ENCODE results near the gene C11orf91. TPM values are rescaled to one million over a fixed set of nuclear protein-coding genes. Genes with fewer than 3 reads are reported as not detected.

C11orf91 gene
- total RNA-seq, result 1.4 and 2.1 TPM in 2 replicates
- 0.21 and 0.94 TPM in 2 replicates for polyA plus RNA-seq
- 0.12 TPM in 1 of 2 replicates, not detected in the other for polyA plus RNA-seq (2011; cell fraction: cytosol; rRNA removed)
- 0.36 and 0.84 TPM in 2 replicates for polyA plus RNA-seq (2011; cell fraction: nucleus; rRNA removed)
- 0.48 and 0.59 TPM in 2 replicates for polyA plus RNA-seq (2012)
- polyA minus RNA-seq, result not detected in 2 replicates
- polyA minus RNA-seq (2011; cell fraction: cytosol; rRNA and poly(A)+ RNA removed), result not detected
- 2.5 and 9.7 TPM in 2 replicates for polyA minus RNA-seq (2011; cell fraction: nucleus; rRNA and poly(A)+ RNA removed)
- percentile 41 among the genes with signal in this experiment for Bru-seq, nascent RNA
- BruChase-seq, experiment 1, labeled RNA remaining after a 6-hour chase, result percentile 57 among the genes with signal in this experiment
- percentile 43 among the genes with signal in this experiment for BruChase-seq, experiment 2, labeled RNA remaining after a 2-hour chase
- long read RNA-seq, partial matches to known transcripts, result 0 of 8 reads
- long read RNA-seq, other reads (novel, unspliced or antisense), result 8 of 8 reads

GRCh38 chr11:33700502-33701271 lies at the start of gene C11orf91:
Gene C11orf91 (minus strand): TSS chr11:33700826. CDS start chr11:33700740, 86 bp downstream.
- H4K20me1 ChIP-seq (replicated peaks; ENCODE audit: control insufficient read depth, extremely low read depth, insufficient read depth, low read length), result no peaks in the 10 kb centered on the region
- peak within 1 kb of the TSS; percentile 89 for H3K27ac ChIP-seq (ENCODE audit: insufficient read depth, low read depth, low read length)
- peak within 1 kb of the TSS; percentile 73 for H3K9ac ChIP-seq (replicated peaks; ENCODE audit: extremely low read depth, insufficient read depth, low read length)
- peaks cover 52% of the 10 kb centered on the region for H3K4me1 ChIP-seq (ENCODE audit: control insufficient read depth, extremely low read depth, insufficient read depth, low read length)
- H3K9me1 ChIP-seq (replicated peaks; ENCODE audit: control insufficient read depth, extremely low read depth, insufficient read depth, low read length), result no peaks in the 10 kb centered on the region
- intact Hi-C loops (cut with micrococcal nuclease), result loop anchor here (1.0 to 5.0 kb wide), 7 partner anchors 8 to 808 kb away; partner anchors contain the start of genes CAPRIN1 and QSER1
- FAIRE-seq, result peak; percentile 91
- no TSS peak for BruUV-seq (replicated peaks)
- H3K9me3 ChIP-seq (replicated peaks; ENCODE audit: control insufficient read depth, insufficient read depth, low read length), result no peaks in the 10 kb centered on the region
- peaks cover 6% of the 10 kb centered on the region for H3K79me2 ChIP-seq (ENCODE audit: control insufficient read depth, insufficient read depth, low read length)
- no peaks in the 10 kb centered on the region for H3K27me3 ChIP-seq (ENCODE audit: control insufficient read depth in 2 of 2, insufficient read depth in 2 of 2, low read length in 2 of 2)
- peak within 1 kb of the TSS; percentile 57 for H3K4me2 ChIP-seq (ENCODE audit: insufficient read depth, low read length)
- ChIA-PET CTCF (interaction anchor here (0.6 to 6.0 kb wide), 11 partner anchors 9 to 539 kb away, joined by 3 to 68 read pairs (median 5); partner anchors contain the start of genes CD59 and CSTF3), POLR2A (interaction anchor here (0.9 to 4.4 kb wide), 6 partner anchors 10 to 42 kb away, joined by 3 to 73 read pairs (median 4); no protein-coding TSS in a partner anchor)
- peak; percentile 98 for DNase-seq (ENCODE audit: low read depth, low spot score)
- no peak within 1 kb of the TSS for H2AFZ ChIP-seq (ENCODE audit: low read depth, low read length)
- peak within 1 kb of the TSS in 2 of 3 experiments; percentile 8 to 38 for H3K4me3 ChIP-seq (replicated peaks in 1 of 3; ENCODE audit: insufficient read depth in 1 of 3, low read depth in 1 of 3, low read length in 3 of 3)
- peaks cover 3 to 5% of the 10 kb centered on the region in 2 experiments for H3K36me3 ChIP-seq (ENCODE audit: control insufficient read depth in 2 of 2, extremely low read depth in 1 of 2, insufficient read depth in 2 of 2, low read length in 2 of 2)
- dilution Hi-C loops (cut with MboI; ENCODE audit: extremely low pct_ligation_motif_present, low sequenced_read_pairs), result no loop called here
- TF ChIP-seq JUN (IDR thresholded peaks at IDR 0.05; ENCODE audit: borderline replicate concordance, insufficient read depth, insufficient read length, low read depth) (no peak), POLR2A (IDR thresholded peaks at IDR 0.05; ENCODE audit: low read depth, low read length) (peak; percentile 88), POLR2AphosphoS5 (IDR thresholded peaks at IDR 0.05; ENCODE audit: insufficient read depth, low read depth, low read length) (peak; percentile 99)

- no peak overlapping the region for H2AFZ ChIP-seq (ENCODE audit: low read depth, low read length)
- no peak overlapping the region for H3K27ac ChIP-seq (ENCODE audit: insufficient read depth, low read depth, low read length)
- CTCF ChIA-PET, result interaction anchor here (0.7 kb wide), 1 partner anchor 394 kb away, joined by 3 read pairs; no protein-coding TSS in a partner anchor
- no TSS peak for BruUV-seq (replicated peaks)
- H3K4me2 ChIP-seq (ENCODE audit: insufficient read depth, low read length), result no peak overlapping the region
- POLR2A ChIA-PET, result no interaction called here
- H3K9me1 ChIP-seq (replicated peaks; ENCODE audit: control insufficient read depth, extremely low read depth, insufficient read depth, low read length), result no peaks in the 10 kb centered on the region
- TF ChIP-seq MYC (IDR thresholded peaks at IDR 0.05; ENCODE audit: low read depth, low read length), result no peak
- TF ChIP-seq POLR2AphosphoS5 (IDR thresholded peaks at IDR 0.05; ENCODE audit: insufficient read depth, low read depth, low read length), result no peak
- no peak for TF ChIP-seq CTCF (IDR thresholded peaks at IDR 0.05; ENCODE audit: extremely low read depth in 1 of 2, insufficient read depth in 1 of 2, low read depth in 1 of 2, low read length in 2 of 2)
- TF ChIP-seq EZH2 (IDR thresholded peaks at IDR 0.05; ENCODE audit: borderline replicate concordance, low read depth, low read length, severe bottlenecking), result no peak
- TF ChIP-seq FOS (IDR thresholded peaks at IDR 0.05; ENCODE audit: borderline replicate concordance, insufficient read depth, low read length), result no peak
- no peak for TF ChIP-seq MAX (IDR thresholded peaks at IDR 0.05; ENCODE audit: insufficient read depth, insufficient read length)
- no peak for TF ChIP-seq GATA2 (IDR thresholded peaks at IDR 0.05; ENCODE audit: insufficient read depth, insufficient read length, low read depth, low read length)
- TF ChIP-seq POLR2A (IDR thresholded peaks at IDR 0.05; ENCODE audit: low read depth, low read length), result no peak
- TF ChIP-seq JUN (IDR thresholded peaks at IDR 0.05; ENCODE audit: borderline replicate concordance, insufficient read depth, insufficient read length, low read depth), result no peak
- H4K20me1 ChIP-seq (replicated peaks; ENCODE audit: control insufficient read depth, extremely low read depth, insufficient read depth, low read length), result no peaks in the 10 kb centered on the region
- H3K4me1 ChIP-seq (ENCODE audit: control insufficient read depth, extremely low read depth, insufficient read depth, low read length), result no peaks in the 10 kb centered on the region
- intact Hi-C loops (cut with micrococcal nuclease), result no loop called here
- no peaks in the 10 kb centered on the region for H3K79me2 ChIP-seq (ENCODE audit: control insufficient read depth, insufficient read depth, low read length)
- no peaks in the 10 kb centered on the region for H3K27me3 ChIP-seq (ENCODE audit: control insufficient read depth in 2 of 2, insufficient read depth in 2 of 2, low read length in 2 of 2)
- peaks cover 5 to 7% of the 10 kb centered on the region in 2 experiments for H3K36me3 ChIP-seq (ENCODE audit: control insufficient read depth in 2 of 2, extremely low read depth in 1 of 2, insufficient read depth in 2 of 2, low read length in 2 of 2)
- H3K9ac ChIP-seq (replicated peaks; ENCODE audit: extremely low read depth, insufficient read depth, low read length), result no peak overlapping the region
- no peaks in the 10 kb centered on the region for H3K9me3 ChIP-seq (replicated peaks; ENCODE audit: control insufficient read depth, insufficient read depth, low read length)
- peak; percentile 60 for DNase-seq (ENCODE audit: low read depth, low spot score)
- H3K4me3 ChIP-seq (replicated peaks in 1 of 3; ENCODE audit: insufficient read depth in 1 of 3, low read depth in 1 of 3, low read length in 3 of 3), result no peak overlapping the region
- no peak for FAIRE-seq
- dilution Hi-C loops (cut with MboI; ENCODE audit: extremely low pct_ligation_motif_present, low sequenced_read_pairs), result no loop called here
Observed at GRCh38 chr11:33747979-33748378, 47.4 kb upstream of the C11orf91 start.

Data from endothelial cell of umbilical vein (primary cell).